SU-DHL-6 (cell line): Measurements from ENCODE around the gene PLA2G5.
A peak's percentile ranks its signal among the peaks of the same experiment; 100 is the strongest.

Experiments
- CTCF ChIP-seq: fragments of 200-600 bp; sonication (generic); IDR thresholded peaks from one replicate; pipeline ENCODE4 v1.5.1; 2017; ENCODE audit warnings: antibody characterized with exemption, mild to moderate bottlenecking, low read length, moderate library complexity; ENCODE audit not compliant: insufficient read depth, poor library complexity, severe bottlenecking
- EZH2phosphoT487 ChIP-seq: fragments of 200-600 bp; sonication (generic), shearing (Covaris generic); conservative IDR thresholded peaks from 2 replicates; pipeline ENCODE4 v1.6.1; 2018; ENCODE audit warnings: mild to moderate bottlenecking, antibody characterized with exemption, low read length, moderate library complexity, mixed read lengths

DNA sequence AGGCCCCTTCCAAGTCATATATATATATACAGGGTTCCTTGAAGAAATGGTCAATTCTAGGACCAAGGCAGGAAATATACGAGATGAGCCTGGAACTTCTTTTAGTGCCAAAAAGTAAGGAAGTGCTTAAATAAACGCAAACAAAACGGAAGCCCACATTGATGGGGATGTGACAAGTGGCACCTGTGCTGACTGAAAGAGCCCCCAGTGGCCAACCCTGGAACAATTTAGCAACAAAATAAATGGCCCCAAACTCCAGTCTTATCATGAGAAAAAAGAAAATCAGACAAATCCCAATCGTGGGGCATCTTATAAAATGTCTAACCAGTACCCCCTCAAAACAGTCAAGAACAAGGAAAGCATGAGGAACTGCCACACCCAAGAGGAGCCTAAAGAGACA, 17.7 kb downstream of the PLA2G5 start:
- peak; percentile 18 for TF ChIP-seq CTCF
- TF ChIP-seq EZH2phosphoT487: no peak
